ENCODE results near the gene NCK2. TPM values are rescaled to one million over a fixed set of nuclear protein-coding genes. Genes with fewer than 3 reads are reported as not detected.

Gene NCK2
- total and polyA plus RNA-seq, 9 of the 15 experiments (the other 6 are each of a cell fraction or from before 2014, with no cell fraction given), result 0.90 to 27.9 (median 15.9) TPM

GRCh38 chr2:105708697-105709096 is 36.0 kb upstream of the NCK2 start:
- ATAC-seq, result no peak
- H3K4me3 ChIP-seq, result no peak overlapping the region
- 0 out of 5 replicates have a peak, but pooled peaks cover 0 to 6% of the 10 kb centered on the region in 2 experiments for H3K4me1 ChIP-seq (replicated peaks in 1 of 2; ENCODE audit: control insufficient read depth in 2 of 2, insufficient read depth in 2 of 2, low read length in 2 of 2)
- FAIRE-seq, result no peak
- H3K9me3 ChIP-seq (replicated peaks; ENCODE audit: control insufficient read depth, insufficient read depth, low read depth, low read length), result no peaks in the 10 kb centered on the region
- no TSS peak for BruUV-seq (replicated peaks)
- no peak for DNase-seq (ENCODE audit: extremely low read depth in 1 of 4, low spot score in 3 of 4)
- H2AFZ ChIP-seq (ENCODE audit: low read depth, low read length), result no peak overlapping the region
- H3K27me3 ChIP-seq (ENCODE audit: control insufficient read depth in 2 of 2, insufficient read depth in 2 of 2, low read length in 2 of 2), result 0 out of 5 replicates have a peak, but pooled peaks cover 0 to 8% of the 10 kb centered on the region in 2 experiments
- H3K4me2 ChIP-seq (ENCODE audit: insufficient read depth, low read length), result no peak overlapping the region
- no peaks in the 10 kb centered on the region for H3K36me3 ChIP-seq (ENCODE audit: control insufficient read depth, insufficient read depth, low read length)
- H4K20me1 ChIP-seq (replicated peaks; ENCODE audit: control insufficient read depth, insufficient read depth, low read length), result no peaks in the 10 kb centered on the region
- no peak overlapping the region for H3K27ac ChIP-seq (ENCODE audit: extremely low read depth, low read depth, low read length)
- in situ Hi-C loops (cut with MboI), result no loop called here
- no peaks in the 10 kb centered on the region for H3K79me2 ChIP-seq (ENCODE audit: control insufficient read depth, insufficient read depth, low read length)
- no peaks in the 10 kb centered on the region for H3K9me1 ChIP-seq (ENCODE audit: control insufficient read depth, insufficient read depth, low read length)
- POLR2A ChIA-PET, result no interaction called here
- CTCF ChIA-PET (ENCODE audit: low intra/inter-chr PET ratio), result no interaction called here
- intact Hi-C loops (cut with micrococcal nuclease), result no loop called here
- H3K9ac ChIP-seq (ENCODE audit: insufficient read depth in 1 of 2, low read depth in 2 of 2, low read length in 2 of 2), result no peak overlapping the region
- TF ChIP-seq ZNF24 (IDR thresholded peaks at IDR 0.05), result no peak
- TF ChIP-seq EHMT2 (IDR thresholded peaks at IDR 0.05), result no peak
- TF ChIP-seq, protein P1, sequence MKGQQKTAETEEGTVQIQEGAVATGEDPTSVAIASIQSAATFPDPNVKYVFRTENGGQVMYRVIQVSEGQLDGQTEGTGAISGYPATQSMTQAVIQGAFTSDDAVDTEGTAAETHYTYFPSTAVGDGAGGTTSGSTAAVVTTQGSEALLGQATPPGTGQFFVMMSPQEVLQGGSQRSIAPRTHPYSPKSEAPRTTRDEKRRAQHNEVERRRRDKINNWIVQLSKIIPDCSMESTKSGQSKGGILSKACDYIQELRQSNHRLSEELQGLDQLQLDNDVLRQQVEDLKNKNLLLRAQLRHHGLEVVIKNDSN (CRISPR knock-in tag; IDR thresholded peaks at IDR 0.05), result no peak
- TF ChIP-seq ZNF212 (CRISPR knock-in tag; IDR thresholded peaks at IDR 0.05), result no peak
- TF ChIP-seq ZNF41 (CRISPR knock-in tag; conservative IDR thresholded peaks at IDR 0.05), result no peak
- no peak for TF ChIP-seq ZNF318 (IDR thresholded peaks at IDR 0.05; ENCODE audit: borderline replicate concordance in 1 of 2, low read depth in 1 of 2)

Measured in K562 (cell line).